ENCODE data around the gene ADGRG1. TPM values are rescaled to one million over a fixed set of nuclear protein-coding genes. Genes with fewer than 3 reads are reported as not detected.

The ADGRG1 gene
- total RNA-seq, 1 experiment from 2014 or later = 13.1 TPM

GRCh38 chr16:57701759-57702371 lies 73.4 kb downstream of the ADGRG1 start:
- Histone ChIP-seq H3K36me3 (ENCODE audit: control insufficient read depth, insufficient read depth, low read length) (no peaks in the 10 kb centered on the region), H3K4me1 (ENCODE audit: control insufficient read depth, insufficient read depth, low read length) (no peaks in the 10 kb centered on the region), H3K27ac (ENCODE audit: low read length) (no peak overlapping the region), H3K4me3 (ENCODE audit: low read depth in 2 of 2, low read length in 2 of 2) (no peak overlapping the region), H3K27me3 (ENCODE audit: control insufficient read depth, insufficient read depth, low read length) (no peaks in the 10 kb centered on the region), H3K9me3 (ENCODE audit: control insufficient read depth, insufficient read depth, low read depth, low read length) (no peaks in the 10 kb centered on the region)
- DNase-seq (ENCODE audit: low read depth, low spot score) = no peak
- POLR2A ChIA-PET = no interaction called here
- no TSS peak for BruUV-seq (replicated peaks)
- TF ChIP-seq POLR2AphosphoS5 (IDR thresholded peaks at IDR 0.05; ENCODE audit: low read depth, low read length) = no peak
- no peak for TF ChIP-seq SIN3A (IDR thresholded peaks at IDR 0.05; ENCODE audit: borderline replicate concordance, insufficient read depth, low read depth, low read length)
- TF ChIP-seq REST (IDR thresholded peaks at IDR 0.05; ENCODE audit: insufficient read depth in 1 of 2, low read depth in 2 of 2, low read length in 1 of 2) = no peak
- TF ChIP-seq CTCF (IDR thresholded peaks at IDR 0.05) = no peak
- CTCF ChIA-PET = no interaction called here
- in situ Hi-C loops (cut with HindIII; ENCODE audit: low pct_unique_long_range_greater_than_20kb, low sequenced_read_pairs) (no loop called here), intact Hi-C loops (cut with micrococcal nuclease; ENCODE audit: unreplicated experiment) (no loop called here)
- no peak for ATAC-seq

- ChIA-PET POLR2A (interaction anchor here (0.6 kb wide), 1 partner anchor 98 kb away, joined by 5 read pairs; no protein-coding TSS in a partner anchor), CTCF (no interaction called here)
- no TSS peak for BruUV-seq (replicated peaks)
- H3K27ac ChIP-seq (ENCODE audit: low read length) = no peak overlapping the region
- H3K27me3 ChIP-seq (ENCODE audit: control insufficient read depth, insufficient read depth, low read length) = no peaks in the 10 kb centered on the region
- no peaks in the 10 kb centered on the region for H3K4me1 ChIP-seq (ENCODE audit: control insufficient read depth, insufficient read depth, low read length)
- DNase-seq (ENCODE audit: low read depth, low spot score) (no peak), ATAC-seq (no peak)
- H3K4me3 ChIP-seq (ENCODE audit: low read depth in 2 of 2, low read length in 2 of 2) = no peak overlapping the region
- in situ Hi-C loops (cut with HindIII; ENCODE audit: low pct_unique_long_range_greater_than_20kb, low sequenced_read_pairs) = no loop called here
- no peaks in the 10 kb centered on the region for H3K9me3 ChIP-seq (ENCODE audit: control insufficient read depth, insufficient read depth, low read depth, low read length)
- H3K36me3 ChIP-seq (ENCODE audit: control insufficient read depth, insufficient read depth, low read length) = no peaks in the 10 kb centered on the region
- intact Hi-C loops (cut with micrococcal nuclease; ENCODE audit: unreplicated experiment) = no loop called here
- no peak for TF ChIP-seq REST (IDR thresholded peaks at IDR 0.05; ENCODE audit: insufficient read depth in 1 of 2, low read depth in 2 of 2, low read length in 1 of 2)
- no peak for TF ChIP-seq POLR2AphosphoS5 (IDR thresholded peaks at IDR 0.05; ENCODE audit: low read depth, low read length)
- no peak for TF ChIP-seq CTCF (IDR thresholded peaks at IDR 0.05)
- no peak for TF ChIP-seq SIN3A (IDR thresholded peaks at IDR 0.05; ENCODE audit: borderline replicate concordance, insufficient read depth, low read depth, low read length)
- no peak for TF ChIP-seq TCF7L2 (IDR thresholded peaks at IDR 0.05; ENCODE audit: low read depth, low read length)
These were observed 75.1 kb downstream of the ADGRG1 start for GRCh38 chr16:57703416-57704010.
